ENCODE measurements around the gene IL24. TPM values are rescaled to one million over a fixed set of nuclear protein-coding genes. Genes with fewer than 3 reads are reported as not detected.

The IL24 gene
- total RNA-seq, 4 donors from 2014 or later, result not detected

- no peaks in the 10 kb centered on the region for H3K36me3 ChIP-seq
- in situ Hi-C loops (cut with MboI; ENCODE audit: low pct_ligation_motif_present in 1 of 4, low pct_unique_long_range_greater_than_20kb in 1 of 4, low sequenced_read_pairs in 3 of 4), result no loop called here
- WGBS, 2 donors (ENCODE audit: low coverage in 1 of 2), result 60 to 61% methylated on average over 3 to 4 of the region's 4 CpGs
- H3K4me1 ChIP-seq, result peaks cover 11 to 86% (median 72%) of the 10 kb centered on the region in 4 donors
- peak overlapping the region; percentile 85 to 90 (median 89) for H3K27ac ChIP-seq
- no peak for DNase-seq
- H3K4me3 ChIP-seq, result no peak overlapping the region
- TF ChIP-seq POLR2AphosphoS5 (IDR thresholded peaks at IDR 0.05) (peak in 1 of 3 donors; percentile 11), EP300 (IDR thresholded peaks at IDR 0.05; ENCODE audit: low read depth) (no peak), POLR2A (IDR thresholded peaks at IDR 0.05) (no peak)
- TF ChIP-seq, protein P1, sequence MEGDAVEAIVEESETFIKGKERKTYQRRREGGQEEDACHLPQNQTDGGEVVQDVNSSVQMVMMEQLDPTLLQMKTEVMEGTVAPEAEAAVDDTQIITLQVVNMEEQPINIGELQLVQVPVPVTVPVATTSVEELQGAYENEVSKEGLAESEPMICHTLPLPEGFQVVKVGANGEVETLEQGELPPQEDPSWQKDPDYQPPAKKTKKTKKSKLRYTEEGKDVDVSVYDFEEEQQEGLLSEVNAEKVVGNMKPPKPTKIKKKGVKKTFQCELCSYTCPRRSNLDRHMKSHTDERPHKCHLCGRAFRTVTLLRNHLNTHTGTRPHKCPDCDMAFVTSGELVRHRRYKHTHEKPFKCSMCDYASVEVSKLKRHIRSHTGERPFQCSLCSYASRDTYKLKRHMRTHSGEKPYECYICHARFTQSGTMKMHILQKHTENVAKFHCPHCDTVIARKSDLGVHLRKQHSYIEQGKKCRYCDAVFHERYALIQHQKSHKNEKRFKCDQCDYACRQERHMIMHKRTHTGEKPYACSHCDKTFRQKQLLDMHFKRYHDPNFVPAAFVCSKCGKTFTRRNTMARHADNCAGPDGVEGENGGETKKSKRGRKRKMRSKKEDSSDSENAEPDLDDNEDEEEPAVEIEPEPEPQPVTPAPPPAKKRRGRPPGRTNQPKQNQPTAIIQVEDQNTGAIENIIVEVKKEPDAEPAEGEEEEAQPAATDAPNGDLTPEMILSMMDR (IDR thresholded peaks at IDR 0.05), result no peak
- intact Hi-C loops (cut with DNase I; ENCODE audit: low total_unique reads), result no loop called here
- H3K9me3 ChIP-seq, result no peaks in the 10 kb centered on the region
- no peaks in the 10 kb centered on the region for H3K27me3 ChIP-seq
Observed at GRCh38 chr1:206952171-206952570, 54.9 kb downstream of the IL24 start.

DNA sequence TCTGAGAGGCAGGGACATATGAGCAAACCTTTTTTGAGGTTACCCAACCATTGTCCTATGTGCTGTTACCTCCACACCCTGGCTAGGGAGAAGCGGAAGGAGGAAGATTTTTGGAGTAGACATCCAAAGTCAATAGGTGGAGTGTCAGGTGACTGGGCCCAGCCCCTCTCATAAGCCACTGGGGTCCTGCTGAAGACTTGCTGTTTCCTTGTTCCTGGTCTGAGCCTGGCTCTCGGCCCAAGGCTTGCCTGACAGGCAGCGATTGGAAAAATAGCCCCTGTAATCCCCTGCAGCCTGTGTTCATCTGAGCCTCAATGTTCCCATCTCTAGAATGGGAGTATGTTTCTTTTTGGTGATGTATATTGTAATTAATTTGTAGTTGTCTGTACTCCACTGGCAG lies 55.9 kb downstream of the IL24 start:
- WGBS, 2 donors (ENCODE audit: low coverage in 1 of 2), result 80 to 82% methylated on average over 1 to 3 of the region's 3 CpGs
- Histone ChIP-seq H3K36me3 (no peaks in the 10 kb centered on the region), H3K4me1 (peaks cover 8 to 76% (median 65%) of the 10 kb centered on the region in 4 donors), H3K4me3 (no peak overlapping the region), H3K27ac (peak overlapping the region; percentile 85 to 90 (median 89)), H3K27me3 (no peaks in the 10 kb centered on the region), H3K9me3 (no peaks in the 10 kb centered on the region)
- in situ Hi-C loops (cut with MboI; ENCODE audit: low pct_ligation_motif_present in 1 of 4, low pct_unique_long_range_greater_than_20kb in 1 of 4, low sequenced_read_pairs in 3 of 4), result no loop called here
- TF ChIP-seq POLR2A (IDR thresholded peaks at IDR 0.05) (no peak), EP300 (IDR thresholded peaks at IDR 0.05; ENCODE audit: low read depth) (peak; percentile 48), POLR2AphosphoS5 (IDR thresholded peaks at IDR 0.05) (peak in 2 of 3 donors; percentile 33 to 56)
- peak; percentile 85 for DNase-seq
- intact Hi-C loops (cut with DNase I; ENCODE audit: low total_unique reads), result no loop called here

- H3K27me3 ChIP-seq, result no peaks in the 10 kb centered on the region
- peak overlapping the region; percentile 85 to 90 (median 89) for H3K27ac ChIP-seq
- TF ChIP-seq EP300 (IDR thresholded peaks at IDR 0.05; ENCODE audit: low read depth) (no peak), POLR2A (IDR thresholded peaks at IDR 0.05) (no peak), POLR2AphosphoS5 (IDR thresholded peaks at IDR 0.05) (no peak)
- TF ChIP-seq, protein P1 (IDR thresholded peaks at IDR 0.05), result no peak
- intact Hi-C loops (cut with DNase I; ENCODE audit: low total_unique reads), result no loop called here
- H3K9me3 ChIP-seq, result no peaks in the 10 kb centered on the region
- in situ Hi-C loops (cut with MboI; ENCODE audit: low pct_ligation_motif_present in 1 of 4, low pct_unique_long_range_greater_than_20kb in 1 of 4, low sequenced_read_pairs in 3 of 4), result no loop called here
- 76% methylated on average over 2 of the region's 2 CpGs; no CpG with 5 or more reads in 1 of the 2 donors for WGBS, 2 donors (ENCODE audit: low coverage in 1 of 2)
- peaks cover 7 to 72% (median 60%) of the 10 kb centered on the region in 4 donors for H3K4me1 ChIP-seq
- no peak for DNase-seq
- no peaks in the 10 kb centered on the region for H3K36me3 ChIP-seq
- no peak overlapping the region for H3K4me3 ChIP-seq
Observed at GRCh38 chr1:206953626-206954025, 56.4 kb downstream of the IL24 start.

Other genes starting within 250 kb of the IL24 start
- gene MAPKAPK2, start 212.5 kb upstream of the IL24 start, total RNA-seq, result 10 to 100 TPM; 47.0 to 74.8 (median 52.2) TPM
- not detected for gene IL19, start 126.7 kb upstream of the IL24 start, total RNA-seq
- gene IL10, start 124.9 kb upstream of the IL24 start, total RNA-seq, result 1 to 10 TPM in 2 of 4 donors, not detected in 2; 1.6 to 4.4 TPM
- not detected for gene IL20, start 31.8 kb upstream of the IL24 start, total RNA-seq
- 10 to 100 TPM in 2 of 4 donors, 1 to 10 TPM in 1, under 1 TPM in 1; 1.00 to 51.6 (median 15.9) TPM for gene FCMR, start 24.5 kb downstream of the IL24 start, total RNA-seq
- over 10,000 TPM in 1 of 4 donors, 1,000 to 10,000 TPM in 3; 3,370 to 10,796 (median 6,659) TPM for gene PIGR, start 49.0 kb downstream of the IL24 start, total RNA-seq
- gene FCAMR, start 73.0 kb downstream of the IL24 start, total RNA-seq, result 1 to 10 TPM in 1 of 4 donors, under 1 TPM in 2, not detected in 1; 0.37 to 2.4 (median 0.64) TPM
- gene C1orf116, start 135.3 kb downstream of the IL24 start, total RNA-seq, result 10 to 100 TPM; 25.7 to 41.2 (median 29.2) TPM
- 10 to 100 TPM in 2 of 4 donors, 1 to 10 TPM in 2; 9.0 to 17.5 (median 12.0) TPM for gene YOD1, start 153.8 kb downstream of the IL24 start, total RNA-seq
- 100 to 1,000 TPM in 1 of 4 donors, 10 to 100 TPM in 3; 84.2 to 155 (median 91.1) TPM for gene PFKFB2, start 155.8 kb downstream of the IL24 start, total RNA-seq
- 10 to 100 TPM in 1 of 4 donors, 1 to 10 TPM in 2, not detected in 1; 3.7 to 16.8 (median 9.8) TPM for gene C4BPB, start 191.4 kb downstream of the IL24 start, total RNA-seq
- 1 to 10 TPM in 3 of 4 donors, not detected in 1; 2.2 to 4.4 (median 2.5) TPM for gene C4BPA, start 206.8 kb downstream of the IL24 start, total RNA-seq